ENCODE results near the gene AK4.

DNA sequence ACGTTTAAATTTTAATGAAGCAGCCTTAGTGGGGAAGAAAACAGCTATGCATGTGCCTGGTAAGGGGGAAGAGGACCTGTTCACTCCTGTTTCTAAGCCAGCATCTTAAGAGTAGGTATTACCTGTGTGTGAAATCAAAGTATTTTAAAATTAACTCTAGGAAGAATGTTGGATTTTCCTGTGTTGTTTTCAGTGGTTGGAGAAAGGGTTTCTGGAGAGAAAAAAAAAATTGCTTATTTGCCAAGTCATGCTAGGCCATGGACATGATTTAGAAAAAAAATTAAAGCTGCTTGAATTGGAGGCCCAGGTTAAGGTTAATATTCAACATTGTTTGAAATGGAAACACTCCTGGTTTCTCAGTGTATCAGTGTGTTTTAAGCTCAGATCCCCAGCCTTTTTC, 118.5 kb downstream of the AK4 start:
- TF ChIP-seq, protein P1, sequence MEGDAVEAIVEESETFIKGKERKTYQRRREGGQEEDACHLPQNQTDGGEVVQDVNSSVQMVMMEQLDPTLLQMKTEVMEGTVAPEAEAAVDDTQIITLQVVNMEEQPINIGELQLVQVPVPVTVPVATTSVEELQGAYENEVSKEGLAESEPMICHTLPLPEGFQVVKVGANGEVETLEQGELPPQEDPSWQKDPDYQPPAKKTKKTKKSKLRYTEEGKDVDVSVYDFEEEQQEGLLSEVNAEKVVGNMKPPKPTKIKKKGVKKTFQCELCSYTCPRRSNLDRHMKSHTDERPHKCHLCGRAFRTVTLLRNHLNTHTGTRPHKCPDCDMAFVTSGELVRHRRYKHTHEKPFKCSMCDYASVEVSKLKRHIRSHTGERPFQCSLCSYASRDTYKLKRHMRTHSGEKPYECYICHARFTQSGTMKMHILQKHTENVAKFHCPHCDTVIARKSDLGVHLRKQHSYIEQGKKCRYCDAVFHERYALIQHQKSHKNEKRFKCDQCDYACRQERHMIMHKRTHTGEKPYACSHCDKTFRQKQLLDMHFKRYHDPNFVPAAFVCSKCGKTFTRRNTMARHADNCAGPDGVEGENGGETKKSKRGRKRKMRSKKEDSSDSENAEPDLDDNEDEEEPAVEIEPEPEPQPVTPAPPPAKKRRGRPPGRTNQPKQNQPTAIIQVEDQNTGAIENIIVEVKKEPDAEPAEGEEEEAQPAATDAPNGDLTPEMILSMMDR (IDR thresholded peaks at IDR 0.05), result no peak
- no peak for TF ChIP-seq POLR2A (IDR thresholded peaks at IDR 0.05)

Data from lower leg skin (tissue), 3 donors.